Mesenchymal stem cell (in vitro differentiated cells and primary cell): Measurements from ENCODE around the gene NT5C2.
"Not testable (repeated sequence)": the region's sequence is repeated elsewhere in the genome, so short reads cannot be mapped to it uniquely, and the experiment has no call there.

ENCODE experiments used
- DNase-seq: peaks from one replicate; pipeline ENCODE4 v3.0.0-alpha.2; 2013
- H2AFZ ChIP-seq: one replicate; pipeline ENCODE4 v1.6.1; 2013; ENCODE audit warnings: low read depth, mild to moderate bottlenecking, control low read depth, inconsistent platforms, low read length, moderate library complexity
- H2AK5ac ChIP-seq: 2 replicates; pipeline ENCODE4 v1.6.1; 2013; ENCODE audit warnings: low read length, moderate library complexity, mild to moderate bottlenecking, inconsistent platforms; ENCODE audit not compliant: severe bottlenecking
- H2BK120ac ChIP-seq: one replicate; pipeline ENCODE4 v1.6.1; 2013; ENCODE audit warnings: low read depth, mild to moderate bottlenecking, inconsistent platforms, low read length, moderate library complexity
- H2BK12ac ChIP-seq, 2 experiments: one replicate each; pipeline ENCODE4 v1.6.1; 2013; ENCODE audit warnings: inconsistent platforms in 2 of 2, low read length in 2 of 2, mild to moderate bottlenecking in 2 of 2, moderate library complexity in 2 of 2, control low read depth in 1 of 2
- H2BK15ac ChIP-seq: one replicate; pipeline ENCODE4 v1.6.1; 2013; ENCODE audit warnings: mild to moderate bottlenecking, low read depth, inconsistent platforms; ENCODE audit not compliant: poor library complexity, severe bottlenecking
- H2BK5ac ChIP-seq: 2 replicates; pipeline ENCODE4 v1.6.1; 2013; ENCODE audit warnings: low read depth, mild to moderate bottlenecking, low read length, control low read depth, inconsistent platforms; ENCODE audit not compliant: poor library complexity, severe bottlenecking
- H3K14ac ChIP-seq, 2 experiments: one replicate each; pipeline ENCODE4 v1.6.1; 2013; ENCODE audit warnings: inconsistent platforms in 2 of 2, low read length in 2 of 2, control low read depth in 1 of 2, mild to moderate bottlenecking in 1 of 2, moderate library complexity in 1 of 2
- H3K18ac ChIP-seq, 2 experiments: one replicate each; pipeline ENCODE4 v1.6.1; 2013; ENCODE audit warnings: inconsistent platforms in 2 of 2, low read length in 2 of 2, control low read depth in 1 of 2, low read depth in 1 of 2, mild to moderate bottlenecking in 1 of 2
- H3K23ac ChIP-seq, 2 experiments: one replicate each; pipeline ENCODE4 v1.6.1; 2013; ENCODE audit warnings: inconsistent platforms in 2 of 2, low read length in 2 of 2, mild to moderate bottlenecking in 2 of 2, moderate library complexity in 2 of 2, control low read depth in 1 of 2
- H3K27ac ChIP-seq: 2 replicates; pipeline ENCODE4 v1.5.1; 2013; ENCODE audit warnings: mild to moderate bottlenecking, moderate library complexity, low read length, control low read depth, inconsistent platforms; ENCODE audit not compliant: poor library complexity, severe bottlenecking
- H3K27me3 ChIP-seq, 2 experiments: 2 replicates each; pipeline versions ENCODE4 v1.6.1 to v1.7.0; 2013; ENCODE audit warnings: low read length in 2 of 2, mild to moderate bottlenecking in 2 of 2, moderate library complexity in 2 of 2, control low read depth in 1 of 2, inconsistent platforms in 1 of 2; ENCODE audit not compliant: control insufficient read depth in 1 of 2, insufficient read depth in 1 of 2
- H3K36me3 ChIP-seq, 2 experiments: 2 replicates each; pipeline versions ENCODE4 v1.6.1 to v1.7.0; 2013; ENCODE audit warnings: low read length in 2 of 2, control low read depth in 1 of 2, inconsistent platforms in 1 of 2, low read depth in 1 of 2, mild to moderate bottlenecking in 1 of 2; ENCODE audit not compliant: insufficient read depth in 2 of 2, control insufficient read depth in 1 of 2
- H3K4ac ChIP-seq, 2 experiments: one replicate each; pipeline ENCODE4 v1.6.1; 2013; ENCODE audit warnings: inconsistent platforms in 2 of 2, low read length in 2 of 2, mild to moderate bottlenecking in 2 of 2, moderate library complexity in 2 of 2, control low read depth in 1 of 2, low read depth in 1 of 2
- H3K4me1 ChIP-seq: 2 replicates; pipeline ENCODE4 v1.6.1; 2013; ENCODE audit warnings: low read depth, low read length, control low read depth; ENCODE audit not compliant: control insufficient read depth, insufficient read depth
- H3K4me2 ChIP-seq: 2 replicates; pipeline ENCODE4 v1.6.1; 2013; ENCODE audit warnings: low read length, mild to moderate bottlenecking, inconsistent platforms; ENCODE audit not compliant: poor library complexity, severe bottlenecking
- H3K4me3 ChIP-seq, 2 experiments: 2 replicates each; pipeline versions ENCODE4 v1.5.1 to v1.7.0; 2013; ENCODE audit warnings: low read length in 2 of 2, mild to moderate bottlenecking in 2 of 2, control low read depth in 1 of 2, low read depth in 1 of 2; ENCODE audit not compliant: insufficient read depth in 1 of 2
- H3K79me1 ChIP-seq: replicated peaks from 2 replicates; pipeline ENCODE4 v1.6.1; 2013; ENCODE audit warnings: mild to moderate bottlenecking, control low read depth, low read length, inconsistent platforms; ENCODE audit not compliant: poor library complexity, severe bottlenecking
- H3K9ac ChIP-seq: 2 replicates; pipeline ENCODE4 v1.7.0; 2013; ENCODE audit warnings: mild to moderate bottlenecking, low read length, moderate library complexity
- H3K9me3 ChIP-seq: 2 replicates; pipeline ENCODE4 v1.7.0; 2013; ENCODE audit warnings: mild to moderate bottlenecking, low read length; ENCODE audit not compliant: control insufficient read depth
- H4K8ac ChIP-seq: one replicate; pipeline ENCODE4 v1.6.1; 2013; ENCODE audit warnings: inconsistent platforms, mild to moderate bottlenecking, low read length, moderate library complexity
- H4K91ac ChIP-seq: one replicate; pipeline ENCODE4 v1.6.1; 2013; ENCODE audit warnings: mild to moderate bottlenecking, low read length, inconsistent platforms
- WGBS: methylation state at CpG from one replicate; pipeline ENCODE4 v1.1.7; 2013; ENCODE audit warnings: mixed read lengths; 5-methylcytosine and 5-hydroxymethylcytosine counted together

The NT5C2 gene

GRCh38 chr10:103130180-103130579 is 62.9 kb downstream of the NT5C2 start:
- DNase-seq, result not testable (repeated sequence)

GRCh38 chr10:103127241-103127640 is 65.8 kb downstream of the NT5C2 start:
- H2BK5ac ChIP-seq, result no peak overlapping the region
- H3K79me1 ChIP-seq, result peaks cover 18% of the 10 kb centered on the region
- no peak overlapping the region for H2BK15ac ChIP-seq
- H2BK120ac ChIP-seq, result no peak overlapping the region
- no peaks in the 10 kb centered on the region for H3K27me3 ChIP-seq
- no peak overlapping the region for H3K4me3 ChIP-seq
- no peak overlapping the region for H3K18ac ChIP-seq
- DNase-seq, result no peak
- no peak overlapping the region for H3K4ac ChIP-seq
- no peak overlapping the region for H3K4me2 ChIP-seq
- no peak overlapping the region for H4K91ac ChIP-seq
- no peak overlapping the region for H2AK5ac ChIP-seq
- H4K8ac ChIP-seq, result no peak overlapping the region
- H3K23ac ChIP-seq, result no peak overlapping the region
- H3K4me1 ChIP-seq, result no peaks in the 10 kb centered on the region
- no peak overlapping the region for H2BK12ac ChIP-seq
- no peak overlapping the region for H2AFZ ChIP-seq
- no peak overlapping the region for H3K27ac ChIP-seq
- peaks cover 4 to 34% of the 10 kb centered on the region in 2 experiments for H3K36me3 ChIP-seq
- H3K9me3 ChIP-seq, result no peaks in the 10 kb centered on the region
- WGBS, result 100% methylated on average over 1 of the region's 1 CpG
- no peak overlapping the region for H3K9ac ChIP-seq
- H3K14ac ChIP-seq, result no peak overlapping the region

More at GRCh38 chr10:103130180-103130579, 62.9 kb downstream of the NT5C2 start:
- H3K27me3 ChIP-seq, H3K27ac ChIP-seq, H4K8ac ChIP-seq, H2BK120ac ChIP-seq, H3K4me1 ChIP-seq, H3K4me3 ChIP-seq, H2BK12ac ChIP-seq, H3K4me2 ChIP-seq, H2BK5ac ChIP-seq, H3K14ac ChIP-seq, H4K91ac ChIP-seq, H2AK5ac ChIP-seq, H3K23ac ChIP-seq, H3K9ac ChIP-seq, H2BK15ac ChIP-seq, H3K18ac ChIP-seq, H2AFZ ChIP-seq, H3K9me3 ChIP-seq, H3K4ac ChIP-seq: not testable (repeated sequence)
- no CpG with 5 or more reads among the region's 5 CpGs for WGBS
- H3K36me3 ChIP-seq, result peaks cover 11 to 46% of the 10 kb centered on the region in 2 experiments
- peaks cover 14% of the 10 kb centered on the region for H3K79me1 ChIP-seq

GRCh38 chr10:103125323-103126267 is 67.5 kb downstream of the NT5C2 start:
- no peaks in the 10 kb centered on the region for H3K27me3 ChIP-seq
- no peak overlapping the region for H2BK12ac ChIP-seq
- 76% methylated on average over 7 of the region's 9 CpGs for WGBS

GRCh38 chr10:103124420-103125096 is 68.5 kb downstream of the NT5C2 start:
- DNase-seq, result no peak
- Histone ChIP-seq H3K14ac (no peak overlapping the region), H3K79me1 (peaks cover 19% of the 10 kb centered on the region), H3K27ac (no peak overlapping the region), H3K23ac (no peak overlapping the region), H2BK120ac (no peak overlapping the region), H3K36me3 (peaks cover 0 to 22% of the 10 kb centered on the region in 2 experiments), H3K27me3 (no peaks in the 10 kb centered on the region), H2BK15ac (no peak overlapping the region), H4K8ac (no peak overlapping the region), H2AK5ac (no peak overlapping the region), H3K4me2 (no peak overlapping the region), H3K4me1 (no peaks in the 10 kb centered on the region), H3K4ac (no peak overlapping the region), H2AFZ (no peak overlapping the region), H2BK12ac (no peak overlapping the region), H2BK5ac (no peak overlapping the region), H3K4me3 (peak overlapping the region in 1 of 2 experiments; percentile 6), H4K91ac (no peak overlapping the region), H3K18ac (no peak overlapping the region), H3K9ac (peak overlapping the region; percentile 24), H3K9me3 (no peaks in the 10 kb centered on the region)
- WGBS, result 98% methylated on average over 3 of the region's 4 CpGs

More at GRCh38 chr10:103125323-103126267, 67.5 kb downstream of the NT5C2 start:
- no peak overlapping the region for H2BK120ac ChIP-seq
- H2AK5ac ChIP-seq, result no peak overlapping the region
- H3K36me3 ChIP-seq, result peaks cover 0 to 22% of the 10 kb centered on the region in 2 experiments
- DNase-seq, result peak; percentile 46
- peaks cover 19% of the 10 kb centered on the region for H3K79me1 ChIP-seq
- H4K8ac ChIP-seq, result no peak overlapping the region
- no peak overlapping the region for H3K14ac ChIP-seq
- no peak overlapping the region for H3K9ac ChIP-seq
- no peaks in the 10 kb centered on the region for H3K9me3 ChIP-seq
- H3K4ac ChIP-seq, result no peak overlapping the region
- no peak overlapping the region for H2BK5ac ChIP-seq
- no peak overlapping the region for H2AFZ ChIP-seq
- H3K27ac ChIP-seq, result no peak overlapping the region
- no peak overlapping the region for H3K23ac ChIP-seq
- no peak overlapping the region for H3K18ac ChIP-seq
- H3K4me2 ChIP-seq, result no peak overlapping the region
- H4K91ac ChIP-seq, result no peak overlapping the region
- no peaks in the 10 kb centered on the region for H3K4me1 ChIP-seq
- H3K4me3 ChIP-seq, result no peak overlapping the region
- no peak overlapping the region for H2BK15ac ChIP-seq
